ENCODE data around the gene EIF4E2.
"Not testable (repeated sequence)": the region's sequence is repeated elsewhere in the genome, so short reads cannot be mapped to it uniquely, and the experiment has no call there.

EIF4E2 gene

DNA sequence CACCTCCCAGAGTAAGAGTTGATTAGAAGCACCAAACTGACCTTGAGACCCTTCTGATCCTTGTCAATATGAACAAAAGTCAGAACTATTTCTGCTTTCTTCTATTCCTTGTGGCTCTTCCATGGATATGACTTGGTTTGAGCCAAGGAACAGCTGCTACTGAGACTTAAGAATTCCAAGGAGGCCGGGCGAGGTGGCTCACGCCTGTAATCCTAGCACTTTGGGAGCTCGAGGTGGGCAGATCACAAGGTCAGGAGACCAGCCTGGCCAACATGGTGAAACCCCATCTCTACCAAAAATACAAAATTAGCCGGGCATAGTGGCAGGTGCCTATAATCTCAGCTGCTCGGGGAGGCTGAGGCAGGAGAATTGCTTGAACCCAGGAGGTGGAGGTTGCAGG is 20.0 kb downstream of the EIF4E2 start:
- not testable (repeated sequence) for DNase-seq

- DNase-seq: no peak
Measured at GRCh38 chr2:232571026-232571474, 20.6 kb downstream of the EIF4E2 start.

GRCh38 chr2:232573042-232573441 is 22.6 kb downstream of the EIF4E2 start:
- DNase-seq: no peak

- no peak for DNase-seq
Measured at GRCh38 chr2:232573771-232574435, 23.4 kb downstream of the EIF4E2 start.

DNA sequence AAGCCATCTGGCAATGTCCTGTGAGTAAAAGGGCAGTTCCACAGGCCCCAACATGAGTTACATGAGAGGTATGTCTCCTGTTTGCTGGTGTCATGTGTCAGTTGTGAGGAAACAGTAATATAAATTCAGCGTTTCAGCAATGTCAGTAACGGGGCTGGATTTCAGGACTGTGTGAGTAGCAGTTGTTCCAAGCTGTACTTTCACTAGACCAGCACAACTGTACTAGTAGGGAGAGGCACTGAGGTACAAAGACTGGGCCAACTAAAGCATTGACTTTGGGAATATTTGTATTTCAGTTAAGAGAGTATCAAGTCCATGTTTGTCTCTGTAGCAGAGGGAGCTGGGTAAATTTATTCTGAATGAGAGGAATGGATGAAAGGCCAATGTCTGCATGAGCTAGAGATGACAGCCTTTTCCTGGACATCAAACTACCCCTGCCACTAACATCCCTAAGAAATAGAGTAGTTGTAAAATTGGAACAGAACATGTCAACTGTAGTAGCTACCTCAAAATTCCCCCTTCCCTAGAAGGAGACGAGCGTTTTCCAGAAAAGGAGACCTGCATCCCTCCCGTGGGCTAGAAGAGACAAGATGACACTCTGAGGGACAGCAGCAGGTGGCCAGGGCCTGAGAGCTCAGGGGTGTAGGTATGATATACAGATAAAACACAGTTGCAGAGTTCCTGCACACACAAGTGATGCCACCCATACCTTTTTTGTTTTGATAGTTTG is 24.4 kb downstream of the EIF4E2 start:
- no peak for DNase-seq

GRCh38 chr2:232575404-232575746 is 24.9 kb downstream of the EIF4E2 start:
- DNase-seq: no peak

DNA sequence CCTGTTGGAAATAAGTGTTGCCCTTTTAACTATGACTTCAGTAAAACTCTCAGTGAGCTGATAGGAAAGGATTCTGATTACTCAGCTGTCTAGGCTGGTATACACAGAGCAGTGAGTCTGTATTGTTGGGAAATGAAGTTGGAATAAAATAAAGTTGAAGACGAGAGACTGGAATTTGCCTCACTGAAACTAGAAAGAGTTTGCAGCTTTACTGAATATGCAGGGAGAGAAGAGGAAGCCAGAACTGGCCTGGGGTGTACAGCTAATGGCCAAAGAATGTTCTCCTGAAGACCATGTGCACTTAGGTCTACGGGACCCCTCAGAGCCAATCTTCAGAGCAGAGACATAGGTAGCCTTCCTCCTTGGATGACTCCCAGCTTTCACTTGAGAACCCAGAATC is 26.5 kb downstream of the EIF4E2 start:
- DNase-seq: no peak

DNA sequence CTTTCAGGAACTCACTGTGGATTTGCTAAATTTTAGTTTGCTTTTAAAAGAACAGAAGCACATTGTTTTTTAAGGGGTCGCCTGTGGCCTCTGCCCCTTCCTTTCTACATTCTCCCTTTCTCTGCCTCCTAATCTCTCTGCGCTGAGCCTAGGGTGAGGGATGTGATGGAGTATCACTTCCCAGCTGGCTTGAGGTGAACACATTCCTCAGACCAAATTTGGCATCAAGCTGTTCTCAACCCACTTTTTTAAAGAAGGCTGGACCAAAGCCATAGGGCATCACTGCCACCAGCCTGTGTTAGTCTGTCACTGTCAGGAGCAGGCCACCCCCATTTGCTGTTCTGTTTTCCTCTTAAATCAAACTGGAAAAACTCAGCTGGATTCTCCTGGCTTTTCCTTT is 27.4 kb downstream of the EIF4E2 start:
- DNase-seq: no peak

DNA sequence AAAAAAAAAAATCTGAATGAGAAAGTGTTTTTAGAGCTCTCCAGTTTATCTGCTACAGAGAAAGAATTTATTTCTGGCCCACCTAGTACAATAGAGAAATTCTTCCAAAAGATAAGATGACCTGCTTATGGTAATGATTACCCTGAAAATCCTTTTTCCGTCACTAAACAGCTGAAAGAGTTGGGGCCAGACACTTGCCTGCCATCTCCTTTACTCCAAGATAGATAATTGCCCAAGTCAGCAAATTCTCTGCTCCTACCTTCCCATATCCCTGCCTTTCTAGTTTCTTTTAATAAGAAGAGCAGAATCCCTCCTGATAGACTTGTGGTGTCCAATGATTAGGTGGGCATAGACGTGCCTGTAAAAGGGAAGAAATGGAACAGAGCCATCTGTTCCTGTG is 28.1 kb downstream of the EIF4E2 start:
- DNase-seq: no peak

DNA sequence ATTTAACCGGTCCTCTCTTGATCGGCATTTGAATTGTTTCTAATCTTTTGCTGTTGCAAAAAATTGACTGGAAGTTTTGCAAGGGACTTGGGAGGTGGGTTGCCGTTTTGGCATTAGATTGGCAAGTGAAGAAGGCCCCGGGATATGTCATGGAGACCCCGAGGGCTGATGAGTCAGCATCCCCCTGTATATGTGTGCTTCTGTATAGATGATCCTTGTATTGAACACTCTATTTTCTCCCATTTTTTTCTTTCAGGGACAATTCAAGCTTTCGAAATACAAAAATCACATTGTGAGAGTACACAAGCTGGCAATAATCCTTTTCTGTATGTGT is 30.1 kb downstream of the EIF4E2 start:
- no peak for DNase-seq

DNA sequence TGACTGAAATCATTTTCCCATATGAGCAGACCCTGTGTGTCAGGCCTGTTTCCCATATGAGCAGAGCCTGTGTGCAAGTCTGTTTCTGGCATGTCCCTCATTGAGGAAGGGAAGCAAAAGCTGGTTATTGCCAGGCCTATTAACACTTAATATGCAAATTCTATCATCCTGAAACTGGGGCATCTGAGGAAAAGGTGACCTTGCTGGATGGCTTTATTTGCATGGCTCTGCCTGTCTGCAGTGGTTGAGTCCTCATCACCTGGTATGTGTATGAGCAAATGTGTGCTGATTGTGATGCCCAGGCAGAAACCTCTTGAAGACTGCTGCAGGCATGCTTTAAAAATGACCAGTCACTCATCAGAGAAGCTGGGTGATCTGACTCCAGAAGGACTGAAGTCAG is 31.2 kb downstream of the EIF4E2 start:
- no peak for DNase-seq

DNA sequence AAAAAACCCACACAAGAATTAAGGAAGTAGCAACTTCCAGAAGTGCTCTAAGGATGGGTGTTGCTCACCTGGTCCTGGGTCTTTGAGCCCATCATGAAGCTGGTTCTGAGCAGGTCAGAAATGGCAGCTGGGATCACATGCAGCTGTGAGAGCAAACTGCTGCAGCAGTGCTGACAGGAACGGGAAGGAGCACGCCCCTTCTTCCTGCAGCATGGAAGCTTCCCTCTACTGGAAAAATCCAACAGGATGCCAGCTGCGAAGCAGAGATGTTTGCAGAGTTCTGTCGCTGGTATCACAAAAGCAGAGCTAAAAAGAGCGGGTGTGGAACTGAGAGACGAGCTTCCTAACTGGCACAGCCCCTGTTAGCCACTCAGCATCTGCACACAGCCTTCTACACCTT is 33.7 kb downstream of the EIF4E2 start:
- DNase-seq: no peak

DNA sequence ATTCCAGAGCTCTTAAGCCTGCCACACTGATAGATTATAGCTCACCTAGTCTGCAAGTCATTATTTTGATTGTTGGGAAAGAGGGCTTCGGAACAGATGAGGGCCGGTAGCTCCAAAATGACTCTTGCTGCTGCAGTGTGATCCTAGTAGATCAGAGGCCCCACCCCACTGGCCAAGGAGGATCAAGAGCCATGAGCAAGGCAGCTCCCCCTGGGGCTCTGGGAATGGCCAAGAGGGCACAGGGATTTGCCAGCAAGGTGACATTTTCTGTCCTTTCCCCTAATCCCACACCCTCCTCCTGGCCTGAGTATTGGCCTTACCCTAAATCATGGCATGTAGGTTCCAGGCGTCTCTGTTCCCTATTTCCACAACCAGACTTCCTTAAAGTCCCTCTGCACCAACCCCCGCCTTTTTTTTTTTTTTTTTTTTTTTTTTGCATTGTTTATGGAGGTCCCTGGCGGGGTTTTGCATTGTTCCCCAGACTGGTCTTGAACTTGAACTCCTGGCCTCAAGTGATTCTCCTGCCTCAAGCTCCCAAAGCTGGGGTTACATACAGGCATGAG is 36.5 kb downstream of the EIF4E2 start:
- DNase-seq: peak; percentile 11

GRCh38 chr2:232587512-232587911 is 37.0 kb downstream of the EIF4E2 start:
- peak; percentile 56 for DNase-seq

DNA sequence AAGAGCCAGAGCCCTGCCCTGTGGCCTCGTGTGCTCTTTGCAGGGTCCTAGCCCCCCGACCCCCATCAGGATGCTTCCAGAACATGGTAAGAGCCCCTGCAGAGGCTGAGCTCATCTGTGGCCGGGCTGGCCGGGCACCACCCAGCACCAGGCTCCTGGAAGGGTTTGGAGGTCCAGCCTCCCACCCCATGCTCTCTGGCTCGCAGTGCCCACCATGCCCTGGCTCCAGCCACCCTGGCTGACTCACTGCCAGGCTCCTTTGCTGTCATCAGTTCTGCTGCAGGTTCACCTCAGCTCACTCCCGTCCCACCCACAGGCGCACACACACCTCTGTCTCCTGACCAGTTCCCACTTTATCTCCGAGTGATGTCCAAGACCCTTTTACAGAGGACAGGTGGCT is 37.5 kb downstream of the EIF4E2 start:
- no peak for DNase-seq

DNA sequence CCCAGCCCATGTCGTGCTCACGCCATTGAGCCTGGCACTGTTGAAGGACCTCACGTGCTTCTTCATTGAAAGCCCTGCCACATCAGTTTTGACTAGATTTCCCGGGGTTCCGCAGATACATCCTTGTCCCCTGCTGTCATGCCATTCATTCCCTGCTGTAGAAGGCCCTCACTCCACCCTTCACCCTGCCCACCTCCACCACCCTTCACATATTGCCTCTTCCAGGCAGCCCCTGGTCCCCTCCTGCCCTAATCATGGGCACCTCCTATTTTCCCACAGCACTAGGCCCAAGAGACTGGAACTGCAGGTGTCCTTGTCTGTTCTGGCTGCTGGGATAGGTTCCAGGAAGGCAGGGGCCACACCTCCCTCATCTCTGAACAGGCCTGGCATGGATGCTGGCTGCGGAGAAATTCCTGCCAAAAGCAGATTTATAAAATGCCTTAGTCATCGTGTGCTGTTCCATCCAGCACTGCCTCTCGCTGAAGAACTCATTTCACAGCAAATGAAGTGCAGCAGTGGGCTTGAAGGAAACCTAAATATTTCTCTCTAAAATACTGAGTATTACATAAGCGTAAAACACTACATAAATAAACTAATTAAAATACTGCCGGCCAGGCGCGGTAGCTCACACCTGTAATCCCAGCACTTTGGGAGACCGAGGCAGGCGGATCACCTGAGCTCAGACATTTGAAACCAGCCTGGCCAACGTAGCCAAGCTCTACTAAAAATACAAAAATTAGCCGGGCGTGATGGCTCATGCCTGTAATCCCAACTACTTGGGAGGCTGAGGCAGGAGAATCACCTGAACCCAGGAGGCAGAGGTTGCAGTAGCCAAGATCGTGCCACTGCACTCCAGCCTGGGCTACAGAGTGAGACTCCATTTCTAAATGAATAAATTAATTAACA is 38.4 kb downstream of the EIF4E2 start:
- DNase-seq: no peak

DNA sequence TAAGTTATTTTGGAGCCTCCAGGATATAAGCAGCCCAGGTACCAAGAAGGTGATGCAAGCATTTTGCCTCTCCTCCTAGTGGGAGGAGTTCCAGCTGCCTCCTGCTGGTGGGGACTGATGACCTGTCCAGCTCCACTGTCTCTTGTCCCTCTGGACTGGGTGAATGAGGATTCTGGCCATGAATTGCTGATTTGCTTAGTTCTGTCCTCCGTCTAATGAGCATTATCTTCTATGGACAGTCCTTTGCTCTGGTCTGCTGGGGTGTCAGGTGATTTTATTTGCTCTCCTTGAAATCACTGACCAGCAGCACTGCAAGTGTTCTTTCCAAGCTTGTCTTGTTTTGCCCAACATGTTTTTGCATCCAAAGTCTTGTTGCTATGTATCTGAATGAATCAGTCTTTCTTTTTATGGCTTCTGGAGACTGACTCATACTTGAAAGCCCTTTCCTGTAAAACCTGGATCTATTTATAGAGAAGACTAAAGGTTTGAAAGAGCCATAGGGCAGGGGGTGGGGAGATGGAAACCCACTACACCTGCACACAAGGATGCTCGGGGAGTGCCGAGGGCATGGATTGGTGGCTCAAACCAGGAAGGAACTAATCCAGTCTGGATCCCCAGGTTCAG is 42.4 kb downstream of the EIF4E2 start:
- DNase-seq: no peak

DNA sequence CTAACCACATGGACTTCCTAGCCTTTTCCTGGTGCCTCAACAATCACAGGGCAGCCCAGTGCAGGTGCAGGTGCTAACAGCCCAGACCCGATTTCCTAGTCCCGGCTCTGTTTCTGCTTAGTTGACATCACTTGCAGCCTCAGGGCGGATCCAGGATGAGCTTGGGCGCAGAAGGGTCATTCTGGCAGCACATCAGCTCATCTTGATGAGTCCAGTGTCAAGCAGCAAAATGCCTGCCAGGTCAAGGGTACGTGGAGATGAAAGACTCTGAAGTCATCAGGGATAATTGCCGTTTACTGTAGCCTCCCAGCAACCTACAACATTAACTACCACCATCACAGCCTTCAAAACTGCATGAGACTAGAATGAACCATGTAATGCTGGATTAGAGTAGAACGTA is 43.5 kb downstream of the EIF4E2 start:
- DNase-seq: no peak

DNA sequence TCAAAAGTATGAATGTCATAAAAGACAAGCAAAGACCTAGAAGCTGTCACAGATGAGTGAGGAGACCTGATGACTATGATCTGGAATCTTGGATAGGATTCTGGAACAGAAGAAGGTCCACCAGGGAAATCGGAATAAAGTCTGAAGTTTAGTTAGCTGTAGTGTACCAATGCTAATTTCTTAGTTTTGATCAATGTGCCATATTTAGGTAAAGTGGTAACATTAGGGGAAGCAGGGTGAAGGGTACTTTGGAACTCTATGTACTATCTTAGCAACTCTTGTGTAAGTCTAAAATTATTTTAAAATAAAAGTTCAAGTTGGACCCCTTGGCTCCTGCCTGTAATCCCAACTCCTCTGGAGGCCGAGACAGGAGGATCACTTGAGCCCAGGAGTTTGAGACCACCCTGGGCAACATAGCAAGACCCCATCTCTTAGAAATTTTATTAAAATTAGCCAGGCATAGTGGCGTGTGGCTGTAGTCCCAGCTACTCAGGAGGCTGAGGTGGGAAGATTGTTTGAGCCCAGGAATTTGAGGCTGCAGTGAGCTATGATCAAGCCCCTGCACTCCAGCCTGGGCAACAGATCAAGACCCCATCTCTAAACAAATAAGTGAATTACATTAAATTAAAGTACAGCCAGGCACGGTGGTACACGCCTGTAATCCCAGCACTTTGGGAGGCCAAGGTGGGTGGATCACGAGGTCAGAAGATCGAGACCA is 47.0 kb downstream of the EIF4E2 start:
- DNase-seq: no peak

GRCh38 chr2:232598293-232598692 is 47.8 kb downstream of the EIF4E2 start:
- no peak for DNase-seq

DNA sequence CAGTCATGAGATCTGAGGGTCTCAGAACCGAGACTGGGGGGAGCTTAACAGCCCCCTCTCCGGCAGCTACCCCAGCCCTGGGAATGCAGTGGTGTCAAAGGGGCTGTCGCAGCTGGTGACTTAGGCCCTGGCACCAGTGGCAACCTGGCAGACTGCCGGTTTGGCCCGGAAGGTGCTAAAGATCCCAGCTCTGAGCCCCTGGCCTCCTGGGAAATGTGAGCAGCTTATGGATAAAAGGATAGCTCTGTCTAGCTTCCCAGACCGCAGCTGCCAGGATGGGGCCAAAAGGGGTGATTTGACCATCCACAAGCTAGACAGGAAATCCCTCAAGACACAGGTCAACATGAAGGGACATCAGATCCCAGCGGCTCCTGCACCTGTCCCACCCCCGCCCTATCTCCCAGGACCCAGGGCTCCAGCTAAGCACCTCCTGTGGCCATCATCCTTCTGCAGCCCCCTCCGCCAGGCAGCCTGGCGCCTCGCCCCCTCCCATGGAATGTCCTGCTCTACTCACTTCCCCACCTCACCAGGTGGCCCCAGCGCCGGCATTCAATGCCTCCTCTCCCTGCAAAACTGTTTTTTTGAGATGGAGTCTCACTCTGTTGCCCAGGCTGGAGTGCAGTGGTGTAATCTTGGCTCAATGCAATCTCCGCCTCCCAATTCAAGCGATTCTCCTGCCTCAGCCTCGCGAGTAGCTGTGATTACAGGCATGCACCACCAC is 49.7 kb downstream of the EIF4E2 start:
- no peak for DNase-seq

- no peak for DNase-seq
Measured at GRCh38 chr2:232603283-232603682, 52.8 kb downstream of the EIF4E2 start.
